GM12878 (cell line): ENCODE data around the gene SLC19A2. TPM values are rescaled to one million over a fixed set of nuclear protein-coding genes. Genes with fewer than 3 reads are reported as not detected.

Experiments
- ATAC-seq: fragments of 200-7000 bp; cut with Tn5 transposase; 3 replicates; pipeline ENCODE4 v1.9.1; 2020; ENCODE audit warnings: mild to moderate bottlenecking, moderate library complexity
- BruUV-seq: library from RNA; stranded (reverse); fragments of 400-500 nt; replicated peaks from 2 replicates; lab custom pipeline; 2021; lab: Mats Ljungman, UMichigan
- CTCF ChIA-PET: fragments of 300-600 bp; sonication (Branson Sonifier 250); formaldehyde crosslinking; extraction: SDS; loops from one replicate; lab custom pipeline; 2021; ENCODE audit warnings: inconsistent platforms; lab: Yijun Ruan, JAX
- POLR2A ChIA-PET: fragments of 350-600 bp; formaldehyde crosslinking; extraction: SDS; loops from one replicate; lab custom pipeline; 2021; ENCODE audit warnings: inconsistent platforms; lab: Charles Lee
- RAD21 ChIA-PET: fragments of 300-600 bp; sonication (Branson Sonifier 250); formaldehyde crosslinking; loops from one replicate; lab custom pipeline; 2023; ENCODE audit warnings: antibody characterized with exemption; ENCODE audit not compliant: unreplicated experiment; lab: Charles Lee
- SMC1A ChIA-PET: fragments of 300-600 bp; sonication (Branson Sonifier 250); formaldehyde crosslinking; loops from one replicate; lab custom pipeline; 2023; ENCODE audit not compliant: unreplicated experiment, uncharacterized antibody; lab: Charles Lee
- DNase-seq: peaks from one replicate; pipeline ENCODE4 v3.0.0-alpha.2; 2011; ENCODE audit warnings: low read depth, low spot score
- FAIRE-seq: peaks from 3 replicates; lab custom pipeline; 2011; peaks lifted over from hg19 to GRCh38; lab: Jason Lieb, UNC
- H2AFZ ChIP-seq: 2 replicates; pipeline ENCODE4 v1.6.0; 2011; ENCODE audit warnings: low read depth, low read length, control low read depth; ENCODE audit not compliant: control insufficient read depth
- H3K27ac ChIP-seq: 2 replicates; pipeline ENCODE4 v1.5.1; 2011; ENCODE audit warnings: control low read depth; ENCODE audit not compliant: control insufficient read depth, insufficient read depth
- H3K27me3 ChIP-seq, 2 experiments: replicated peaks in 1 of 2; 2 replicates each; pipeline versions ENCODE4 v1.6.0 to v1.6.1; 2011; ENCODE audit warnings: low read length in 1 of 2; ENCODE audit not compliant: control insufficient read depth in 2 of 2, insufficient read depth in 2 of 2
- H3K36me3 ChIP-seq, 2 experiments: 2 replicates each; pipeline ENCODE4 v1.5.1; 2011; ENCODE audit warnings: low read length in 1 of 2; ENCODE audit not compliant: control insufficient read depth in 2 of 2, insufficient read depth in 2 of 2
- H3K4me1 ChIP-seq: 2 replicates; pipeline ENCODE4 v1.6.1; 2011; ENCODE audit warnings: mild to moderate bottlenecking, low read length, moderate library complexity, mixed read lengths; ENCODE audit not compliant: control insufficient read depth, insufficient read depth
- H3K4me2 ChIP-seq: 2 replicates; pipeline ENCODE4 v1.6.0; 2011; ENCODE audit warnings: control low read depth; ENCODE audit not compliant: control insufficient read depth, insufficient read depth
- H3K4me3 ChIP-seq: fragments of 200-600 bp; sonication (generic); 2 replicates; pipeline ENCODE4 v1.5.1; 2016
- H3K79me2 ChIP-seq: 2 replicates; pipeline ENCODE4 v1.6.0; 2011; ENCODE audit warnings: low read length; ENCODE audit not compliant: control insufficient read depth, insufficient read depth
- H3K9ac ChIP-seq: 2 replicates; pipeline ENCODE4 v1.8.0; 2011; ENCODE audit warnings: low read length, control low read depth, mixed read lengths; ENCODE audit not compliant: control insufficient read depth, insufficient read depth
- H3K9me3 ChIP-seq: replicated peaks from 3 replicates; pipeline ENCODE4 v1.5.1; 2011; ENCODE audit warnings: mild to moderate bottlenecking, low read length; ENCODE audit not compliant: control insufficient read depth, insufficient read depth
- H4K20me1 ChIP-seq: 2 replicates; pipeline ENCODE4 v1.6.0; 2011; ENCODE audit not compliant: control insufficient read depth, insufficient read depth
- CBFB ChIP-seq: IDR thresholded peaks from 2 replicates; pipeline ENCODE4 v1.6.1; 2016; ENCODE audit warnings: antibody characterized with exemption, low read depth
- EP300 ChIP-seq, 2 experiments: fragments of 150-350 bp in 1 of 2; IDR thresholded peaks; 2 replicates each; pipeline ENCODE4 v1.6.1; 2011 to 2012; ENCODE audit warnings: low read depth in 2 of 2, low read length in 2 of 2, borderline replicate concordance in 1 of 2, improper control_type of control experiment in 1 of 2, inconsistent platforms in 1 of 2; ENCODE audit not compliant: control insufficient read depth in 1 of 2
- NBN ChIP-seq: fragments of 450-650 bp; IDR thresholded peaks from 2 replicates; pipeline ENCODE4 v1.6.1; 2016
- POLR2AphosphoS5 ChIP-seq: IDR thresholded peaks from 2 replicates; pipeline ENCODE4 v1.6.1; 2011; ENCODE audit warnings: mild to moderate bottlenecking, low read length, inconsistent platforms
- SMARCA5 ChIP-seq: fragments of 450-650 bp; IDR thresholded peaks from 2 replicates; pipeline ENCODE4 v1.6.1; 2017; ENCODE audit warnings: mild to moderate bottlenecking
- SREBF2 ChIP-seq: IDR thresholded peaks from 2 replicates; pipeline ENCODE4 v1.6.1; 2012; ENCODE audit warnings: mild to moderate bottlenecking, low read length
- TBL1XR1 ChIP-seq: IDR thresholded peaks from 2 replicates; pipeline ENCODE4 v1.6.1; 2012; ENCODE audit warnings: low read depth, low read length, improper control_type of control experiment
- WGBS: methylation state at CpG from one replicate; pipeline ENCODE4 v1.1.6; 2016; ENCODE audit warnings: low lambda C conversion rate; ENCODE audit not compliant: insufficient replicate concordance, insufficient coverage; ENCODE audit errors: missing lambda C conversion rate; 5-methylcytosine and 5-hydroxymethylcytosine counted together
- in situ Hi-C: fragments of 300-500 bp; cut with MboI; formaldehyde crosslinking; loops from 9 replicates; pipeline ENCODE4 v1.14.3; 2018; ENCODE audit warnings: mixed read lengths
- intact Hi-C: fragments of 100-400 bp; cut with micrococcal nuclease; formaldehyde crosslinking; loops from one replicate; pipeline ENCODE4 v1.14.2; 2022; ENCODE audit not compliant: unreplicated experiment
- polyA plus RNA-seq, 11 experiments: library from polyadenylated mRNA; depleted of rRNA in 4 of 11; unstranded in 6 of 11; stranded (reverse) in 5 of 11; fragments of >200 nt; fragmentation: Nextera tagmentation in 4 of 11; fragmentation: Illumina TruSeq in 1 of 11; extraction: Ambion mirVana in 4 of 11; extraction: Trizol in 1 of 11; gene quantifications; 1 replicate in 1 of 11; 2 replicates in 10 of 11; pipeline versions ENCODE4 v1.2.1 to v1.2.3, GENCODE V29; 2011 to 2016; ENCODE audit warnings: inconsistent platforms in 2 of 11, missing spikeins in 2 of 11, low read depth in 1 of 11
- total RNA-seq, 4 experiments: library from RNA; depleted of rRNA in 3 of 4; stranded (reverse); fragments of >200 nt in 3 of 4; fragmentation: Illumina TruSeq in 1 of 4; extraction: Trizol in 1 of 4; gene quantifications; 2 replicates each; pipeline versions ENCODE4 v1.2.1 to v1.2.3, GENCODE V29; 2013 to 2021
- TF ChIP-seq, protein P1 (sequence below): IDR thresholded peaks from 2 replicates; pipeline ENCODE4 v1.6.1; 2012; ENCODE audit warnings: low read depth, low read length, improper control_type of control experiment
- TF ChIP-seq, protein P2 (sequence below): IDR thresholded peaks from 2 replicates; pipeline ENCODE4 v1.6.1; 2012; ENCODE audit warnings: low read depth, low read length, improper control_type of control experiment

SLC19A2 gene
- total and polyA plus RNA-seq, 10 of the 15 experiments (the other 5 are each of a cell fraction or from before 2014, with no cell fraction given) = 1.2 to 7.8 (median 2.5) TPM

DNA sequence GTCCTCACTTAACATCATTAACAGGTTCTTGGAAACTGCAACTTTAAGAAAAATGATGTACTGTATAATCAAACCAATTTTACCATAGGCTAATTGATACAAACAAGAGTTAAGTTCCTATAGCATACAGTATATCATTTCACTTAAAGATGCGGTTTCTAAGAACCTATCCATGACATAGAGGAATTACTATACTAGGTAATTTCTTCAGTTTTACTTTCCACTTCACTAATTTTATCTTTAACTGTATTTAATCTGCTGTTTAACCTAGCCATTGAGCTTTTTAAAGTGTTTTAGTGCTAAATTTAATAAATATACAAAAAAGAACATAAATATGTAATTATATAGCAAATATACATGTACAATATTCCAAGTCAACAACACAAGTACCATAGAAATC, 28.3 kb downstream of the SLC19A2 start (continued):
- TF ChIP-seq NBN (no peak), CBFB (no peak), TBL1XR1 (no peak), SREBF2 (no peak), POLR2AphosphoS5 (no peak), SMARCA5 (no peak), EP300 (IDR thresholded peaks at IDR 0.05; ENCODE audit: borderline replicate concordance in 1 of 2, control insufficient read depth in 1 of 2, low read depth in 2 of 2, low read length in 2 of 2) (no peak)
- TF ChIP-seq, protein P1, sequence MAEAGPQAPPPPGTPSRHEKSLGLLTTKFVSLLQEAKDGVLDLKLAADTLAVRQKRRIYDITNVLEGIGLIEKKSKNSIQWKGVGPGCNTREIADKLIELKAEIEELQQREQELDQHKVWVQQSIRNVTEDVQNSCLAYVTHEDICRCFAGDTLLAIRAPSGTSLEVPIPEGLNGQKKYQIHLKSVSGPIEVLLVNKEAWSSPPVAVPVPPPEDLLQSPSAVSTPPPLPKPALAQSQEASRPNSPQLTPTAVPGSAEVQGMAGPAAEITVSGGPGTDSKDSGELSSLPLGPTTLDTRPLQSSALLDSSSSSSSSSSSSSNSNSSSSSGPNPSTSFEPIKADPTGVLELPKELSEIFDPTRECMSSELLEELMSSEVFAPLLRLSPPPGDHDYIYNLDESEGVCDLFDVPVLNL = no peak
- TF ChIP-seq, all 136 proteins: peak for 0

DNA sequence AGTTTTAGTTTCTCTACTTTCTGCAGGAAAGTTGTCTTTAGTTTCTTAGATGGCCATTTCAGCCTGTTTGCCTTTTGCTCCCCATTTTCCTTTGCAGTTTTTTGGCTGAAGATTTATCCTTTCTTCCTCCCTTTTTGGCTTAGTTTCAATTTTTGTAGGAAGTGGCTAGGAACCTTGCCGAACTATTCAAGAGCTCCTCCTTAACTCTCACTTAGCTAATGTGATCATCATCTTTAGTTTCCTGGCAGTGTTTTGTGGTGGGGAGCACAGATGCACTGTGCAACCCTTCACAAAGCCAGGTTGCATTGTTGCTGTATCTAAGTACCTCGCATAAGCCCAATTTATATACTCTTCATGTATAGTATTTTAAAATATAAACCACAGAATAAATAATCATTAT, 29.7 kb downstream of the SLC19A2 start:
- no peaks in the 10 kb centered on the region for H3K4me1 ChIP-seq
- H3K36me3 ChIP-seq = no peaks in the 10 kb centered on the region
- no peaks in the 10 kb centered on the region for H3K79me2 ChIP-seq
- ChIA-PET POLR2A (no interaction called here), SMC1A (no interaction called here), RAD21 (no interaction called here), CTCF (no interaction called here)
- in situ Hi-C loops = no loop called here
- no peaks in the 10 kb centered on the region for H3K27me3 ChIP-seq
- ATAC-seq (no peak), FAIRE-seq (no peak), DNase-seq (no peak)
- no peak overlapping the region for H3K4me2 ChIP-seq
- TF ChIP-seq, protein P2, sequence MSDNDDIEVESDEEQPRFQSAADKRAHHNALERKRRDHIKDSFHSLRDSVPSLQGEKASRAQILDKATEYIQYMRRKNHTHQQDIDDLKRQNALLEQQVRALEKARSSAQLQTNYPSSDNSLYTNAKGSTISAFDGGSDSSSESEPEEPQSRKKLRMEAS = no peak
- no peak for TF ChIP-seq NBN
- no peaks in the 10 kb centered on the region for H4K20me1 ChIP-seq
- H2AFZ ChIP-seq = no peak overlapping the region
- peaks cover 2% of the 10 kb centered on the region; the same call in 2 of the 3 replicates for H3K9me3 ChIP-seq
- no peak overlapping the region for H3K27ac ChIP-seq
- intact Hi-C loops = no loop called here
- BruUV-seq = no TSS peak
- 50% methylated on average over 2 of the region's 2 CpGs for whole genome bisulfite sequencing
- no peak overlapping the region for H3K4me3 ChIP-seq
- H3K9ac ChIP-seq = no peak overlapping the region
